Astrocyte of the cerebellum (primary cell): ENCODE measurements around the gene MRPS5.

Experiments used
- DNase-seq: peaks from one replicate; pipeline ENCODE4 v3.0.0-alpha.2; 2011; ENCODE audit warnings: low read depth
- H3K4me3 ChIP-seq: 2 replicates; pipeline ENCODE4 v1.5.1; 2011; ENCODE audit warnings: mild to moderate bottlenecking, low read depth, low read length, moderate library complexity
- CTCF ChIP-seq: IDR thresholded peaks from 2 replicates; pipeline ENCODE4 v1.5.1; 2012; ENCODE audit warnings: low read length, low read depth, moderate library complexity, mild to moderate bottlenecking; ENCODE audit errors: missing control alignments
- in situ Hi-C: cut with HindIII; loops from 2 replicates; pipeline ENCODE4 v1.10.0; 2017; ENCODE audit warnings: low sequenced_read_pairs

MRPS5 gene

GRCh38 chr2:95043300-95044093 lies 78.1 kb downstream of the MRPS5 start:
- no peak overlapping the region for H3K4me3 ChIP-seq
- no peak for TF ChIP-seq CTCF
- peak; percentile 34 for DNase-seq
- in situ Hi-C loops, result no loop called here

GRCh38 chr2:95042472-95043271 lies 78.9 kb downstream of the MRPS5 start:
- TF ChIP-seq CTCF, result no peak
- DNase-seq, result no peak
- no peak overlapping the region for H3K4me3 ChIP-seq
- in situ Hi-C loops, result no loop called here

- no peak overlapping the region for H3K4me3 ChIP-seq
- TF ChIP-seq CTCF, result no peak
- DNase-seq, result no peak
- in situ Hi-C loops, result no loop called here
Measured at GRCh38 chr2:95041824-95042442, 79.7 kb downstream of the MRPS5 start.

GRCh38 chr2:95041060-95041823 lies 80.4 kb downstream of the MRPS5 start:
- no peak overlapping the region for H3K4me3 ChIP-seq
- no peak for DNase-seq
- TF ChIP-seq CTCF, result no peak
- in situ Hi-C loops, result no loop called here

GRCh38 chr2:95040426-95040825 lies 81.2 kb downstream of the MRPS5 start:
- no peak for DNase-seq
- H3K4me3 ChIP-seq, result no peak overlapping the region
- in situ Hi-C loops, result no loop called here
- no peak for TF ChIP-seq CTCF

- TF ChIP-seq CTCF, result no peak
- DNase-seq, result no peak
Measured at GRCh38 chr2:95039978-95040377, 81.6 kb downstream of the MRPS5 start.

More at GRCh38 chr2:95039978-95040377, 81.6 kb downstream of the MRPS5 start:
- no peak overlapping the region for H3K4me3 ChIP-seq
- in situ Hi-C loops, result no loop called here
